Posterior cingulate gyrus (tissue), 11 donors: ENCODE results near the gene CREB3L2.
"Not testable (repeated sequence)": the region's sequence is repeated elsewhere in the genome, so short reads cannot be mapped to it uniquely, and the experiment has no call there.

Experiments used
- DNase-seq, 10 donors: peaks; one replicate each; pipeline versions ENCODE4 v3.0.0 to v3.0.0-alpha.2; 2020 to 2021; ENCODE audit warnings: mixed read lengths in 3 of 10
- intact Hi-C: fragments of 100-400 bp; cut with DNase I; formaldehyde crosslinking; loops from one replicate; pipeline ENCODE4 v1.15.1; 2023

The CREB3L2 gene

DNA sequence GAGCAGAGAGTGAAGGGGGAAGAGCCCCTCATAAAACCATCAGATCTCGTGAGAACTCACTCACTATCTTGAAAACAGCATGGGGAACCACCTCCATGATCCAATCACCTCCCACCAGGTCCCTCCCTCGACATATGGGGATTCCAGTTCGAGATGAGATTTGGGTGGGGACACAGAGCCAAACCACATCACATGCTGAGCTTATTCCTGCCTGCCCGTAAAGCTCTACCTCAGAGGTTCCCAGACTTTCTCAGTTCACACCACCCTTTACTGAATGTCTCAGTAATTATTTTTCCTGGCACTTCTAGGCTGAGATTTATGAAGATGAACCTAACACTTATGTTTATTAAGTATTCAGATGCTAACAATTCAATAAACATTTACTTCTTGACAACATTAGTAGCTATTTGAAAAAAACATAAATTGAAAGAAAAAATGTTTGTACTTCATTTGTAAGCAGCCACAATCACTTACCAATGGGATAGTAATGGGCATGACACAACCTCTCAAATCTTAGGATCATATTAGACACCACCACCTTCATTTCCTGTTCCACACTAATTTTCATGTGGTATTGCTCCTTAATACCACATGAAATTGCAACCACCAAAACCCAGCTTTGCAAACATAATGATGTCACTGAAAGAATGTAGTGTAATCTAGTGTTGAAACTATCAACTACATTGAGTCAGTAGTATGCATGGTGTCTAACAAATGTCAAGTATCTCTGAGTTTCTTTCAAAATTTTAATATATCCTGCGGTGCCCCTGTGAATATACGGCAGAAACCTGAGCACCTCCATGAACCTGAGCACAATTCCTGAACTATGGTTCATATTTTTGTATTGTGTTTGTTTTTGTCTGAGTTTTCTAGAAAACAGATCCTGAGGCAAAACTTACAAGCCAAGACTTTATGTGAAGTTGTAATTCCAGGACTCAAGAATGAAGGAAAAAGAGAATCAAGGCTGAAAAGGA, 150.6 kb downstream of the CREB3L2 start:
- intact Hi-C loops, result no loop called here
- no peak for DNase-seq

DNA sequence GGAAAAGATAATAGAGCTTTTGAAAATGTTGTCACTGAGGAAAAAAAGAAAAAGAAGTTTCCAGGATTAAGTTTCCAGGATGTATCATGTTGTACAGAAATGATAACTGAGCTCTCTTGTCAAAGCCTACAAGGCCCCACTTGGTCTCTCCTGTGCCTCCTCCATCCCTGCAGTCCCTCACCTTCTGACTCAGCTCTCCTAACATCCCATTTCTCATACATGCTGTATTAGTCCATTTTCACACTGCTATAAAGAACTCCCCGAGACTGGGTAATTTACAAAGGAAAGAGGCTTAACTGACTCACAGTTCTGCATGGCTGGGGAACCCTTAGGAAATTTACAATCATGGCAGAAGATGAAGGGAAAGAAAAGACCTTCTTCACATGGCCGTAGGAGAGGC, 151.3 kb downstream of the CREB3L2 start:
- intact Hi-C loops, result no loop called here
- no peak for DNase-seq

DNA sequence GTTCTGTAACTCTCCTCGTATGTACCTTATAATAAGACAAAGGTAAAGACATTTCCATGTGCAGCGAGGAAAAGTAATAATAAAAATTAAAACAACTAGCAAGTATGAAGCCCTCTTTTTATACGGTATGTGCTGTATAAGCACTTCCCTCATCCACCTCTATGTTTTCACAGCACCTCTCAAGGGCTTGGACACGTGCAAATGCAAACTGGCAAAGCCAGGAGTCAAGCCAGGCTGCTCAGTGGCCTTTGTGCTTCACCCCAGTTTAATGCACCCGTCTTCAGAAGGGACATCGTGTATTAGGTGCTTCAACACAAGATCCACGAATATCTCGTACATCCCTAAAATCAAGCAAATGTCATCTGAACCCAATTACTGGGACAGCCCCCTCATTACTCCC, 153.8 kb downstream of the CREB3L2 start:
- intact Hi-C loops, result no loop called here

DNA sequence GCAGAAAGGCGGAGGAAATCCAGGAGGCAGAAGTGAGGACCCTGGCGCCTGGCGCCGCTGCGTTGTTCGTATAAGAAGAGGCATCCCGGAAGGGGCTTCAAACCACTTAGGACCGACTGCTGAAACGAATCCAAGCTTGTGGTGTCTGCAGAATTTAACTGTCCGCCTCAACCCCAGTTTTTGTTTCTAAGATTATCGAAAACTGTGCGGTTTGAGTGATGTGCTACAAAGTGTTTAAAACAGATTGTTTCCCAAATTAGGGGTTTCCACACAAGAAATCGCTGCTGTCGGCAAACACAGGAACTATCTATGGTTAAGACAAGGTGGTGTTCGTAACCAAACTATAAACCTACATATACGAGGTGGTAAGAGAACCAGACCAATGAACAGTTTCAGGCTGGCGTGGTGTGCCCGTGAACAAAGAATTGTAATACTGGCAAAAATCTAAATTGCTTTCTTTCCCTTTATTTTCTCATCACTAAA, 154.3 kb downstream of the CREB3L2 start:
- peak in 2 of 10 donors; percentile 15 to 27 for DNase-seq
- intact Hi-C loops, result no loop called here

More for the DNA sequence above, 153.8 kb downstream of the CREB3L2 start:
- DNase-seq, result peak in 1 of 10 donors; percentile 55

DNA sequence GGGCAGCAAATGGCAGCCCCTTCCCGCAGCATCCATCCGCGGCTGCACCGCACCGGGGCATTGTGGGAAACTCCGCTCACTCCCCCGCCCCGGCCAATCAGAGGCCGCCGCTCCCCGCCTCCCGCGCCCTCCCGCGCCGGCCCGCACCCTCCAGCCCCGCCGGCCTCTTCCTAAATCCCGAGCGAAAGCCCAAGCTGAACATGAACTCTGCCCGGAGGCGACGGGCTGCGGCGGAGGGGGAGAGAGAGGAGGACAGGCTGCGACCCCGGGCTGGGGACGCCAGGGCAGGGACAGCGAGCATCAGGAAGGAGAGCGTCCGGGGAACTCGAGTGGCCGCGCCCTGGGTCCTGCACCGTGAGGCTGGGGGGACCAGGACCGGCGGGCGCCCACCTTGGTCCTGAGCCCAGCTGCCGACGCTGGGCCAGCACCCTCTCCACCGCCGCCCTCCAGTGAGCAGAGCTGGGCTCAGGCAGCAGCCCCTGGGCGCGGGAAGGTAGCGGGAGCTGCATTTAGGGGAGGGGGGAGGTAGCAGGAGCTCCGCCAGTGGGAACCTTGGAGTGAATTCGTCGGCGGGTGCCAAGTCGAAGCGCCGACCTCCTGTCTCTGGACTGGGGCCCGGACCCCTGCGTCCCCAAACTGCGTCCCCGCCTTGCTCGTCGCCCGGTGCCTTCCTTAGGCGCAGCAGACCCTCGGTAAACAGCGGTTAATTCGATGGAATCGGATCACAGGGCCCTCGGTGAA, 154.9 kb downstream of the CREB3L2 start, which contains the start of gene DGKI:
DGKI (minus strand) TSS at position 148 of the 741 bp plus-strand sequence.
- intact Hi-C loops, result no loop called here

DNA sequence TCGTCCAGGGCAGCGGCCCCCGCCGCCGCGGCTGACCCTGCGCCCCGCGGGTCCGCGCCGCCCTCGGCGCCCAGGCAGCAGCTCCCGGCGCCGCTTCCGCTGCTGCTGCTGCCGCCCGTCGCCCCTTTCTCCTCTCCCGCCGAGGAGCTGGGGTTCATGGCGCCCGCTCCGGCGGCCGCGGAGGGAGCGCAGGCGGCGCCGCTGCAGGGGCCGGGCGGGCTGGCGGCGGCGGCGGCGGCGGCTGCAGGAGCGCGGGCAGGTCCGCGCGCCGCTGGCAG, 155.4 kb downstream of the CREB3L2 start:
- intact Hi-C loops, result no loop called here
- DNase-seq, result no peak

More for the DNA sequence above, 154.9 kb downstream of the CREB3L2 start, which contains the start of gene DGKI:
- DNase-seq, result peak; percentile 75 to 98 (median 84)

DNA sequence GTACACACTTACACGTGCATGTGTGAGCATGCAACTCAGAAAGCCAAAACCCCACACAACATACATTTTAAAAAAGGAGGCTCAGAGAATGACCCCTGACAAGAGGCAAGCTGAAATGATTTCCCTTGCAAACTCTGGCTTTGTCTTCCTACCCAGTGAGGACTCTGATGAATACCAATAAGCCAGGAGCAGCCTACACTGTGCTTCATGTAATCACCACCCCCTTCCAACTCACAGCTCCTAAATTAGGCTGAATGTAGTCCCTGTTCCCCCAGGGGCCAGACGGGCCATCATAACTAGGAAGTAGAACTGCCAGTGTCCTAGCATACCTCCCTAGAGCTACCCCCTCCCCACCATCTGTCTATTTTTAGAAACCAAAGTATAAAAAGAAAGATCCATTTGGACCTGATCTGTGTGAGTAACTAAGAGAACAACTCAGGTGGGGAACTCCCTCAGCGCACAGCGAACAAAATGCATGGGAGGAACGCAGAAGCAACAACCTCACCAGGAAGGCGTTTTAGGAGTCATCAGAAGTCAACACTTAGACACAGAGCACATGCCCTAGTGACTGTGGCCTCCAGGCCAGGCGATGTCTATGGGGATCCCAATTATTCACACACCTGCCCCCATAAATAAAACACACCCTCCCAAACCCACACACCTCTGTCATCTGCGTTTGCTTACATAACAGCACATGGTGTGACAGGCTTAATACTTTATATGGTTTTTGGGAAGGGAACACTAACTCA, 157.0 kb downstream of the CREB3L2 start:
- intact Hi-C loops, result no loop called here
- DNase-seq, result peak in 1 of 10 donors; percentile 57

DNA sequence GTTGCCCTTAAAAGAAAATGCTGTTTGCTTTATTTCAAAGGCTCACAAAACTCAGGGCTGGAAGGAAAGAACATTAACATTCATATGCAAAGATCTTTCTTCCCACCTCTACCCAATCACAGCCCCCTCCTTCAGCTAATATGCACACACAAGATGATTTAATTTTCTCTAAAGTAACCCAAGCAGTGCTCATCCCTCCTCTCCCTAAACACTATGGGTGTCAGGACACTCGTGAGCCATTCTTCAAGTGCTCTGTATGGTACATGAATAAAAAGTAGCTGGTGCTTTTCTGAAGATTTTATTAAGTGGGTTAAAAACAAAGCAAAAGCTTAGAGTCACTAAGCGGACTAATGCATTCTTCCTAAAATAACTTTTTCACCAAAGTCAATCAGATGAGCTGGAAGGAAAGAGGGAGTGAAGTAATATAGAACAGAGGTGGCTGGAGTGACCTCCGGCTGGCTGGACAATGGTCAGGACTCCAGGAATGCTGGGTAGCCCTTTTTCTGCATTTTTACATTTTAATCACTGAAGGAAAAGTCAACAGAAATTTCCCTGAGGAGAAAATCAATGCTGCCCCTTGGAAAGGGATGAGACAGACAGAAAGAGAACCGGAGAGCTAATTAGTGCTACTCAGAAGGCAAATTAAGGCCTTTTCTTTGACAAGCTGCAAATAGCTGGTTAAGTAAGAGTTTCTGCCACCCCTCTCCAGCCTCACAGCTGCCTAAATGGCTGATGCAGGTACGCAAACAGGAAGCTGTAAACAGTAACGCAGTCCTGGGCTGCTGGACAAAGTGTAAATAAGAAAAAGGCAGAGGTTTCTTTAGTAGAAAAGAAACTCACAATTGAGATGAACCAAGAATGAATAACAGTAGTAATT, 161.7 kb downstream of the CREB3L2 start:
- intact Hi-C loops, result no loop called here
- DNase-seq, result no peak

DNA sequence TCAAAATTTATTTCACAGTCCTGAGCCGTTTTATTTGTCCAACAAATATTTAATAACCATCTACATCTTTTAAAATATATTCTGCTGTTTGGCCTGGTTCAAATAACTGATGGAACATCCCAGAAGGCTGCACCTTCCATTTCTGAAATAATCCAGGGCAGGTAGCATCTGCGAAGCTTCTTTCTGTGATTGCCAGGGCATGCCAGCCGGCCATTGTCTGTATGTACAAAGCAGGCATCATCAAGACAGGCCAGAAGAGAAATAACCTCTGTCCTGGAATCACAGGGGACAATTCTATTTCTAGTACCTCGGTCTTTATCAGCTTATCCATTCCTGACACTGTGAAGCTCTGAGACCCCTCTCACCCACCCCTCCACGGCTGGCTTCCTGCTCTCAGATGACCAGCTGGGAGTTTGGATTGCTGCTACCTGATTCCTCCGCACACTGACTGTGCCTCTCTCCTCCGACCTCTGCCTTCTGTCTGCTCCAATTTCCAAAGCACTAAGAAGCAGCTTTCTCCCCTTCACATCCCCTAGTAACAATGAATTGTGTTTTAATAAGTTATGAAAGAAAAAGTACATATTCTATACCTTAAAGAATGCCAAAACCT, 163.1 kb downstream of the CREB3L2 start:
- intact Hi-C loops, result no loop called here
- no peak for DNase-seq

DNA sequence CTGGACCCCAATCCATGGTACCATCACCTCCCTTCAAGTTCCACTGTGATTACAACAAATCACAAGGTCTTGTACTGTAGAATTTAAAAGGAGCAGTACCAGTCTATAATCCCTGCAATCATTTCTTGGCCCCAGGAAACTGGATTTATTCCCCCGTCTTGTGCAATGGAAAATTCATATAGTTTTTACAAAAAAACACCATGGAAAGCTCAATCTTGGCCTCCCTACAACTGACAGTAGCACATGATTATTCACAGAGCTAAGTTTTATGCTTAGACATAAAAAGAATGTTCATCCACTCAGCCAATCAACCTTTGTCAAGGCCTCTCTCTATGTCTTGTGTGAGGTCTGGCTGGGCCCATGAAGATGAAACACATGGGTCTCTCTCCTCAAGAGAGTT, 165.3 kb downstream of the CREB3L2 start:
- intact Hi-C loops, result no loop called here
- DNase-seq, result no peak

DNA sequence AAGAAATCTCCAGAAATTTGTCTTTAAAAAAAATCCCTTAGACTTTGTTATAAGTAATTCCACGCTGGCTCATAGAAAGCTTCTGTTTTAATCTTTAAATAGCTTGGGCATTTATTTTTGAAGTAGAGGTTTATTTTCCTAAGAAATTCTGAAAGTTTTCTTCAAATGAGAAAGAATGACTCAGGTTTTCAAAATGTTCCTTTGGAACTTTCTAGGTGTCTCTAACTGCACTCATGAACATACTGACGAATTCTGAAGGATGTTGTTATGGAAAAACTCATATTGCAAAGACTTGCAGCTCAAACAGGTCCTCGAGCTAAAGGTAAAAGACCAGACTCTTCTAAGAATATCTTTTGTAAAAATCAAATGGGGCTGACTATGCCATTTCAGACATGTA, 165.8 kb downstream of the CREB3L2 start:
- intact Hi-C loops, result no loop called here
- DNase-seq, result no peak

DNA sequence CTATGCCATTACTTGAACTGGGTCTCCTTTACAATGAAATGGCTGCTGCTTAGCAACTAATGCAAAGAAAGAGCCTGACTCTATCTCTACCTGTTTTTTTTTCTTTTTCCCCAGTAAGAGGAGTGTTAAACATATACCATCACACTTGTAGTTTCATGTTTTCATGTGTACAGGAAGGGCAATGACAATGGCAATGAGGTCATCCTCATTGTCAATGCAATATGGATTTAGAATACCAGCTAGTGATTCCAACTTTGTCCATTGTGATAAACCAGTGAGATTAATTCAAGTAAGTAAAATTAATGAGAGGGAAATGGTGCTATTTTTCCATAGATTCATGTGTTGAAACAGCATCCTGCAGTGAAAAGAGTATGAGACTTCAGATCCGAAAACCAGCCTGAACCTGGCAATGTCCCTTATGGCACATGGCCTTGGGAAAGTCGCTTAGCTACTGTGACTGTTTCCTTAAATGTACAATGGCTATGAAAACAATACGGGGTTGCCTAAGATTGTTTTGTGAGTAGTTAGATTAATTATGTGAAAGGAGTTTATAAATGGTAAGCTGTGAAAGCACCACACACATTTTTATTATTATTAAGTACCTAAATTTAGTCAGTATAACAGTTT, 166.3 kb downstream of the CREB3L2 start:
- no peak for DNase-seq
- intact Hi-C loops, result no loop called here

DNA sequence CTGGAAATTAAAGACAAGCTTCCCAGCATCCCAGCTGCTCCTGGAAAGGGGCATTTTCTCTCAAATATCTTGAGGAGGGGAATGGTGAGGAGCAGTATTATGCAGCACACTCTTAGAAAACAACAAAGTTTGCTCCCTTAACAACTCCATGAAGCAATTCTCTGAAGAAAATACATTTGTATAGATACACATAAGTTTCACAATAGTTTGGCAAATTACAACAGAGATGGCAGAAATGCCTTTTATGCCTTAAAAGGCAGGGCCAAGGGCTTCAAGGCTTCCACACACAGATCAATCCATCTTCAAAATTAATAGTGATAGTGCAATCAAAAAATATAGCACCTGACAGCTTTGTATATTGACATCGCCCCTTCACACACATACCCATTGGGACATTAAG, 167.3 kb downstream of the CREB3L2 start:
- intact Hi-C loops, result no loop called here

DNA sequence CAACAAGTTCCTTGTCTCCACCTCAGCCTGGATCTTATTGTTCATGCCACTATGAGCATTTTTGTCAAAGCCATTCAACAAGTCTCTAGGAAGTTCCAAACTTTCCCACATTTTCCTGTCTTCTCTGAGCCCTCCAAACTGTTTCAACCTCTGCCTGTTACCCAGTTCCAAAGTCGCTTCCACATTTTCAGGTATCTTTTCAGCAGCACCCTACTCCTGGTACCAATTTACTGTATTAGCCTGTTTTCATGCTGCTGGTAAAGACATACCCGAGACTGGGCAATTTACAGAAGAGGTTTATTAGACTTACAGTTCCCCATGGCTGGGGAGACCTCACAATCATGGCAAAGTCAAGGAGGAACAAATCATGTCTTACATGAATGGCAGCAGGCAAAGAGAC, 168.9 kb downstream of the CREB3L2 start:
- intact Hi-C loops, DNase-seq: not testable (repeated sequence)

More for the DNA sequence above, 167.3 kb downstream of the CREB3L2 start:
- DNase-seq, result no peak

DNA sequence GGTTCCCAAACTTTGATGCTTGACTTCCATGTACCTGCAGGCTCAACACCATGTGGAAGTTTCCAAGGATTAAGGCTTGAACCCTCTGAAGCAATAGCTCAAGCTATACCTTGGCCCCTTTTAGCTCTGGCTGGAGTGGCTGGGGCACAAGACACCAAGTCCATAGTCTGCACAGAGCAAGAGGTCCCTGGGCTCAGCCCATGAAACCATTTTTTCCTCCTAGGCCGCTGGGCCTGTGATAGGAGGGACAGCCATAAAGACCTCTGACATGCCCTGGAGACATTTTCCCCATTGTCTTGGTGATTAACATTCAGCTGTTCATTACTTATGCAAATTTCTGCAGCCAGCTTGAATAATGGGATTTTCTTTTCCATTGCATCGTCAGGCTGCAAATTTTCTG, 169.5 kb downstream of the CREB3L2 start:
- peak in 1 of 10 donors; percentile 20 for DNase-seq
- intact Hi-C loops, result no loop called here

DNA sequence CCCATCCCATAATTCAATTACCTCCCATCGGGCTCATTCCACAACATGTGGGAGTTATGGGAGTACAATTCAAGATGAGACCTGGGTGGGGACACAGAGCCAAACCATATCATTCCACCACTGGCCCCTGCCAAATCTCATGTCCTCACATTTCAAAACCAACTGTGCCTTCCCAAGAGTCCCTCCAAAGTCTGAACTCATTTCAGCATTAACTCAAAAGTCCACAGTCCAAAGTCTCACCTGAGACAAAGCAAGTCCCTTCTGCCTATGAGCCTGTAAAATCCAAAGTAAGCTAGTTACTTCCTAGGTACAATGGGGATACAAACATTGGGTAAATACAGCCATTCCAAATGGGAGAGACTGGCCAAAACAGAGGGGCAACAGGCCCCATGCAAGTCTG, 170.3 kb downstream of the CREB3L2 start:
- intact Hi-C loops, DNase-seq: not testable (repeated sequence)

DNA sequence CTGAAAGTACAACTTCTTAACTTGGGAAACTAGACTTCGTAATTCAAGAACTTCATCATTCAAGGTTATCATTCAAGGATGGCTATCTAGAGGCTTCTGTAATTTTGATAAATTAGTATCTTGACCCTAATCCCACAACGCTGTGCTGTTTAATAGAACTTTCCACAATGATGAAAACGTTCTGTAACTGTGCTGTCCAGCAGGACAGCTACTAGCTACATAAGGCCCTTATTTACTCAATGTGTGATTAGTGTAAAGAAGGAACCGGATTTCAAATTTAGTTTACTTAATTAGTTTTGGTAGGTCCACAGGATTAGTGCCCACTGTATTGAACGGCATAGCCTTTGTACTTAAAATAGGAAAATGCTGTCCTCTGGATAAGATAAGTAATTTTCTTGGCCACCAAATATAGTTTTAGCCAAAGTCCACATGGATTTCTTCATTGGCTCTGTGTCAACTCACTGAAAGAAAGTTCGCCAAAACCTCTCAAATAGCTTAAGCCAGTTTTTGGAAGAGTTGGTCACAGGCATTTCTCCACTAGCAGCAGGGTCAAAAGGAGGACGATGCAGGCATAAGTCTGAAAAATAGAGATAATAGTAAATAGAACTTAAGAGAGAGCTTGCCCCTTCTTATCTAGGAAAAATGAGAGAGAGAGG, 172.4 kb downstream of the CREB3L2 start:
- intact Hi-C loops, result no loop called here
- no peak for DNase-seq

DNA sequence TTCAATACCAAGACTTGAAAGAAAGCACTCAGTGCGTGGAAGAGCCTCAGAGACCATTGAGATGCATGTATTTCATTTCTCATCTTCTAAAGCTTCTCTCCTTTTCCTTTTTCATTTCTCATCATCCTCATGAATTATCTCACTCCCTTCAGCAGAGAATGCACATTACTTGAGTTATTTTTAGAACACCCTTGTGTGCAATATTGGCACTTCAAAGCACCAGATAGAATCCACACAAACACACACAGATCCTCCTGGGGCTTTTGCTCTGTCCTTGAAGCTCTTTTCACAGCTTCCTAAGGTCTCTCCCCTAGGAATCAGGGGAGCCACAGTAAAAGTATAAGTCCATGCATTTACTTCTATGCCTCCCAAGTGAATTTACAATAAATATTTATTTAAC, 173.4 kb downstream of the CREB3L2 start:
- intact Hi-C loops, result no loop called here

More for the DNA sequence above, 173.4 kb downstream of the CREB3L2 start:
- DNase-seq, result no peak
